Endothelial cell of umbilical vein (primary cell): ENCODE measurements around the gene FLT1.

ENCODE experiments used
- CTCF ChIP-seq, 2 donors: IDR thresholded peaks; 1 replicate in 1 of 2; 2 replicates in 1 of 2; pipeline ENCODE4 v1.5.1; 2011; ENCODE audit warnings: low read length in 2 of 2, mild to moderate bottlenecking in 2 of 2, moderate library complexity in 2 of 2, control low read depth in 1 of 2, inconsistent platforms in 1 of 2, low read depth in 1 of 2; ENCODE audit not compliant: insufficient read depth in 1 of 2; ENCODE audit errors: extremely low read depth in 1 of 2
- POLR2A ChIP-seq: IDR thresholded peaks from 2 replicates; pipeline ENCODE4 v1.6.1; 2012; ENCODE audit warnings: low read depth, mild to moderate bottlenecking, control low read depth, low read length
- POLR2AphosphoS5 ChIP-seq: IDR thresholded peaks from 2 replicates; pipeline ENCODE4 v1.6.1; 2012; ENCODE audit warnings: low read depth, mild to moderate bottlenecking, control low read depth, low read length, moderate library complexity; ENCODE audit not compliant: insufficient read depth

- no peak for TF ChIP-seq POLR2AphosphoS5
- TF ChIP-seq CTCF (IDR thresholded peaks at IDR 0.05; ENCODE audit: extremely low read depth in 1 of 2, insufficient read depth in 1 of 2, low read depth in 1 of 2, low read length in 2 of 2) = no peak
- no peak for TF ChIP-seq POLR2A
These were observed 178.8 kb downstream of the FLT1 start for GRCh38 chr13:28316129-28316528.
